ENCODE data around the gene APIP. TPM values are rescaled to one million over a fixed set of nuclear protein-coding genes. Genes with fewer than 3 reads are reported as not detected.
A peak's percentile ranks its signal among the peaks of the same experiment; 100 is the strongest.

APIP gene
- total RNA-seq, 4 donors from 2014 or later = 22.5 to 49.1 (median 31.5) TPM

- Histone ChIP-seq H3K27me3 (no peaks in the 10 kb centered on the region), H3K36me3 (no peaks in the 10 kb centered on the region), H3K27ac (peak overlapping the region in 1 of 4 donors; percentile 38), H3K4me3 (no peak overlapping the region), H3K4me1 (peaks cover 23 to 37% of the 10 kb centered on the region in 2 donors), H3K9me3 (no peaks in the 10 kb centered on the region)
- TF ChIP-seq CTCF (IDR thresholded peaks at IDR 0.05 in 4 of 5, conservative IDR thresholded peaks at IDR 0.05 in 1 of 5) = no peak
- no peak for TF ChIP-seq POLR2A (IDR thresholded peaks at IDR 0.05)
- in situ Hi-C loops (cut with MboI; ENCODE audit: low sequenced_read_pairs in 4 of 4) (no loop called here), intact Hi-C loops (cut with DNase I; ENCODE audit: low total_unique reads) (no loop called here)
- ATAC-seq = no peak
- DNase-seq = no peak
These were observed 59.9 kb downstream of the APIP start for GRCh38 chr11:34856251-34856650.

- Histone ChIP-seq H3K4me1 (peaks cover 20 to 34% of the 10 kb centered on the region in 2 donors), H3K36me3 (no peaks in the 10 kb centered on the region), H3K27me3 (no peaks in the 10 kb centered on the region), H3K4me3 (no peak overlapping the region), H3K9me3 (no peaks in the 10 kb centered on the region), H3K27ac (peak overlapping the region in 1 of 4 donors; percentile 38)
- intact Hi-C loops (cut with DNase I; ENCODE audit: low total_unique reads) (no loop called here), in situ Hi-C loops (cut with MboI; ENCODE audit: low sequenced_read_pairs in 4 of 4) (no loop called here)
- DNase-seq (no peak), ATAC-seq (no peak)
- TF ChIP-seq CTCF (IDR thresholded peaks at IDR 0.05 in 4 of 5, conservative IDR thresholded peaks at IDR 0.05 in 1 of 5) = no peak
- no peak for TF ChIP-seq POLR2A (IDR thresholded peaks at IDR 0.05)
These were observed 60.5 kb downstream of the APIP start for GRCh38 chr11:34855754-34856095.

- in situ Hi-C loops (cut with MboI; ENCODE audit: low sequenced_read_pairs in 4 of 4) = no loop called here
These were observed 61.0 kb downstream of the APIP start for GRCh38 chr11:34855021-34855753.

DNA sequence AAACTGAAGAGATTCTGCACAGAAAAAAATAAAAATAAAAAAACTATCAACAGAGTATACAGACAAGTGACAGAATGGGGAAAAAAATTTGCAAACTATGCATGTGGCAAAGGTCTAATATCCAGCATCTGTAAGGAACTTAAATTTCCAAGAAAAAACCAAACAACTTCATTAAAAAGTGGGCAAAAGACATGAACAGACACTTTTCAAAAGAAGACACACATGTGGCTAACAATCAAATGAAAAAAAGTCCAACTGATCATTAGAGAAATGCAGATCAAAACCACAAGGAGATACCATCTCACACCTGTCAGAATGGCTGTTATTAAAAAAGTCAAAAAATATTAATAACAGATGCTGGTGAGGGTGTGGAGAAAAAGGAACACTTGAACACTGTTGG, 64.3 kb downstream of the APIP start:
- in situ Hi-C loops (cut with MboI; ENCODE audit: low sequenced_read_pairs in 4 of 4) = no loop called here
- Histone ChIP-seq H3K4me3 (no peak overlapping the region), H3K27ac (no peak overlapping the region), H3K27me3 (no peaks in the 10 kb centered on the region), H3K36me3 (no peaks in the 10 kb centered on the region), H3K4me1 (peaks cover 8 to 16% of the 10 kb centered on the region in 2 donors), H3K9me3 (no peaks in the 10 kb centered on the region)
- no peak for TF ChIP-seq CTCF (IDR thresholded peaks at IDR 0.05 in 4 of 5, conservative IDR thresholded peaks at IDR 0.05 in 1 of 5)
- no peak for TF ChIP-seq POLR2A (IDR thresholded peaks at IDR 0.05)
- intact Hi-C loops (cut with DNase I; ENCODE audit: low total_unique reads) = no loop called here
- DNase-seq (no peak), ATAC-seq (no peak)

More at GRCh38 chr11:34855021-34855753, 61.0 kb downstream of the APIP start:
- H3K27ac ChIP-seq = peak overlapping the region in 1 of 4 donors; percentile 38
- no peak for DNase-seq
- H3K27me3 ChIP-seq = no peaks in the 10 kb centered on the region
- intact Hi-C loops (cut with DNase I; ENCODE audit: low total_unique reads) = no loop called here
- peaks cover 15 to 28% of the 10 kb centered on the region in 2 donors for H3K4me1 ChIP-seq
- TF ChIP-seq POLR2A (IDR thresholded peaks at IDR 0.05) (no peak), CTCF (IDR thresholded peaks at IDR 0.05 in 4 of 5, conservative IDR thresholded peaks at IDR 0.05 in 1 of 5) (no peak)
- no peaks in the 10 kb centered on the region for H3K36me3 ChIP-seq
- no peak overlapping the region for H3K4me3 ChIP-seq
- peak in 1 of 2 donors; percentile 30 for ATAC-seq
- no peaks in the 10 kb centered on the region for H3K9me3 ChIP-seq
